Panc1 (cell line): Measurements from ENCODE around the gene E2F1.

Experiments used
- POLR2AphosphoS5 ChIP-seq: IDR thresholded peaks from 2 replicates; pipeline ENCODE4 v1.6.1; 2012; ENCODE audit warnings: mild to moderate bottlenecking, low read depth, low read length, moderate library complexity
- SIN3A ChIP-seq: IDR thresholded peaks from 2 replicates; pipeline ENCODE4 v1.6.1; 2012; ENCODE audit warnings: low read depth, mild to moderate bottlenecking, low read length, moderate library complexity, borderline replicate concordance; ENCODE audit not compliant: insufficient read depth
- TCF7L2 ChIP-seq: IDR thresholded peaks from 2 replicates; pipeline ENCODE4 v1.6.1; 2011; ENCODE audit warnings: mild to moderate bottlenecking, low read depth, low read length, inconsistent platforms
- TF ChIP-seq, protein P1 (sequence below): fragments of 450-650 bp; IDR thresholded peaks from 2 replicates; pipeline ENCODE4 v1.5.1; 2017; ENCODE audit warnings: mild to moderate bottlenecking
- TF ChIP-seq, protein P2 (sequence below), 2 experiments: IDR thresholded peaks; 2 replicates each; pipeline ENCODE4 v1.6.1; 2011 to 2012; ENCODE audit warnings: low read depth in 2 of 2, control low read depth in 1 of 2, low read length in 1 of 2, mild to moderate bottlenecking in 1 of 2, moderate library complexity in 1 of 2; ENCODE audit not compliant: insufficient read depth in 1 of 2

DNA sequence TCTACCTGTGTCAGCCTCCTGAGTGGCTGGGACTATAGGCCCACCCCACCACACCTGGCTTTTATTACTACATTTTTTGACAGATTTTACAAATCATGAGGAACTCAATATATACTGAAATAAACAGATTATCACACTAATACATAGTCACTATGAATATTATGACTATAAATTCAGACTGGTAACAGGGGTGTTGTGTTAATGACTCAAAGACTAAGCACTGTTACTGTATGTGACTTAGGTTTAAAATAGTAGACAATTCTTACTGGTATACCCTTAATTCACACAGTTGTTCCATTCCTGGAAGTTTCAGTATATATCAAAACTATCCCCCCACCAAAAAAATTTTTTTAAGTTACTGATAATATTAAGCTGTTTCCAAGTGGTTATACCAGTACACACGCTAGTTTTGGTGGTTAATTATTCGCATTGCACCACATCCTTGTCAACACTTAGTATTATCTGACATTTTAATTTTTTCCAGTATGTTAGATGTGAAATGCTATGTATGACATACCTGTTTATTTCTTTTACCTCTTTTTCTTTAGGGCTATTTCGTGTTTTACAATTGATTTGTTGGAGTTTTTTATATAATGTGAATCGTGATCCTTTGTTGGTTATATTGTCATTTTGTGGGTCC lies 58.5 kb downstream of the E2F1 start:
- TF ChIP-seq POLR2AphosphoS5, result no peak
- TF ChIP-seq, protein P1, sequence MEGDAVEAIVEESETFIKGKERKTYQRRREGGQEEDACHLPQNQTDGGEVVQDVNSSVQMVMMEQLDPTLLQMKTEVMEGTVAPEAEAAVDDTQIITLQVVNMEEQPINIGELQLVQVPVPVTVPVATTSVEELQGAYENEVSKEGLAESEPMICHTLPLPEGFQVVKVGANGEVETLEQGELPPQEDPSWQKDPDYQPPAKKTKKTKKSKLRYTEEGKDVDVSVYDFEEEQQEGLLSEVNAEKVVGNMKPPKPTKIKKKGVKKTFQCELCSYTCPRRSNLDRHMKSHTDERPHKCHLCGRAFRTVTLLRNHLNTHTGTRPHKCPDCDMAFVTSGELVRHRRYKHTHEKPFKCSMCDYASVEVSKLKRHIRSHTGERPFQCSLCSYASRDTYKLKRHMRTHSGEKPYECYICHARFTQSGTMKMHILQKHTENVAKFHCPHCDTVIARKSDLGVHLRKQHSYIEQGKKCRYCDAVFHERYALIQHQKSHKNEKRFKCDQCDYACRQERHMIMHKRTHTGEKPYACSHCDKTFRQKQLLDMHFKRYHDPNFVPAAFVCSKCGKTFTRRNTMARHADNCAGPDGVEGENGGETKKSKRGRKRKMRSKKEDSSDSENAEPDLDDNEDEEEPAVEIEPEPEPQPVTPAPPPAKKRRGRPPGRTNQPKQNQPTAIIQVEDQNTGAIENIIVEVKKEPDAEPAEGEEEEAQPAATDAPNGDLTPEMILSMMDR, result no peak
- TF ChIP-seq TCF7L2, result no peak
- TF ChIP-seq, protein P2, sequence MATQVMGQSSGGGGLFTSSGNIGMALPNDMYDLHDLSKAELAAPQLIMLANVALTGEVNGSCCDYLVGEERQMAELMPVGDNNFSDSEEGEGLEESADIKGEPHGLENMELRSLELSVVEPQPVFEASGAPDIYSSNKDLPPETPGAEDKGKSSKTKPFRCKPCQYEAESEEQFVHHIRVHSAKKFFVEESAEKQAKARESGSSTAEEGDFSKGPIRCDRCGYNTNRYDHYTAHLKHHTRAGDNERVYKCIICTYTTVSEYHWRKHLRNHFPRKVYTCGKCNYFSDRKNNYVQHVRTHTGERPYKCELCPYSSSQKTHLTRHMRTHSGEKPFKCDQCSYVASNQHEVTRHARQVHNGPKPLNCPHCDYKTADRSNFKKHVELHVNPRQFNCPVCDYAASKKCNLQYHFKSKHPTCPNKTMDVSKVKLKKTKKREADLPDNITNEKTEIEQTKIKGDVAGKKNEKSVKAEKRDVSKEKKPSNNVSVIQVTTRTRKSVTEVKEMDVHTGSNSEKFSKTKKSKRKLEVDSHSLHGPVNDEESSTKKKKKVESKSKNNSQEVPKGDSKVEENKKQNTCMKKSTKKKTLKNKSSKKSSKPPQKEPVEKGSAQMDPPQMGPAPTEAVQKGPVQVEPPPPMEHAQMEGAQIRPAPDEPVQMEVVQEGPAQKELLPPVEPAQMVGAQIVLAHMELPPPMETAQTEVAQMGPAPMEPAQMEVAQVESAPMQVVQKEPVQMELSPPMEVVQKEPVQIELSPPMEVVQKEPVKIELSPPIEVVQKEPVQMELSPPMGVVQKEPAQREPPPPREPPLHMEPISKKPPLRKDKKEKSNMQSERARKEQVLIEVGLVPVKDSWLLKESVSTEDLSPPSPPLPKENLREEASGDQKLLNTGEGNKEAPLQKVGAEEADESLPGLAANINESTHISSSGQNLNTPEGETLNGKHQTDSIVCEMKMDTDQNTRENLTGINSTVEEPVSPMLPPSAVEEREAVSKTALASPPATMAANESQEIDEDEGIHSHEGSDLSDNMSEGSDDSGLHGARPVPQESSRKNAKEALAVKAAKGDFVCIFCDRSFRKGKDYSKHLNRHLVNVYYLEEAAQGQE (IDR thresholded peaks at IDR 0.05; ENCODE audit: insufficient read depth in 1 of 2, low read depth in 2 of 2, low read length in 1 of 2), result no peak
- TF ChIP-seq SIN3A, result no peak
